NB4 (cell line): Measurements from ENCODE around the gene SLFN11.

ENCODE experiments used
- POLR2A ChIP-seq: IDR thresholded peaks from 2 replicates; pipeline ENCODE4 v1.6.1; 2011; ENCODE audit warnings: mild to moderate bottlenecking; ENCODE audit not compliant: insufficient read length; ENCODE audit errors: extremely low read depth
- TF ChIP-seq, protein P1 (sequence below): IDR thresholded peaks from one replicate; pipeline ENCODE4 v1.5.1; 2012; ENCODE audit warnings: low read depth, low read length
- TF ChIP-seq, protein P2 (sequence below): IDR thresholded peaks from 2 replicates; pipeline ENCODE4 v1.6.1; 2011; ENCODE audit warnings: low read depth, low read length

DNA sequence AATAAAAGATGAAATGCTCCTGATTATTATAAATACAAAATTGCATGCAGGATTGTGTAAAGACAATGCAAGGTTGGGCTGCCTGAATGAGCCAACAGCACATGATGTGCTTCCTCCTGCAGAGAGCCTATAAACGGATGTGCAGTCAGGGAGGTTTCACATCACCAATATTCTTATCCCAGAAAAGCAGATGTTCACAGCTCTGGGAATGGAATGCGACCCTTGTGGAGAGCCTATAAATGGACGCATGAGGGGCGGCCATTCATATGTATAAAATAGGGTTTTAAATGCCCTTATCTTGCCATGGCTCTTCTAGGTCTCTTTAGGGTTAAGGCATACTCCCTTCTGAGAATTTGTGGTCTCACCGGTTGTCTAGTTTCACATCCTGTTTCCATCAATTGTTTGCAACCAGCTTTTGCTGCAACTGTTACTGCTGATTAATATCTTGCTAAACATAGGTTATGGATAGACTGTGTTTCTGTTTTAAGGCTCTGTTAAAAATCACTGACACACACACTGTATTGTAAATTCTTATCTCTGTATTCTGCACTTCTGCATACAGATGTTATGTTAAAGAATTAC is 31.9 kb downstream of the SLFN11 start:
- TF ChIP-seq, protein P1, sequence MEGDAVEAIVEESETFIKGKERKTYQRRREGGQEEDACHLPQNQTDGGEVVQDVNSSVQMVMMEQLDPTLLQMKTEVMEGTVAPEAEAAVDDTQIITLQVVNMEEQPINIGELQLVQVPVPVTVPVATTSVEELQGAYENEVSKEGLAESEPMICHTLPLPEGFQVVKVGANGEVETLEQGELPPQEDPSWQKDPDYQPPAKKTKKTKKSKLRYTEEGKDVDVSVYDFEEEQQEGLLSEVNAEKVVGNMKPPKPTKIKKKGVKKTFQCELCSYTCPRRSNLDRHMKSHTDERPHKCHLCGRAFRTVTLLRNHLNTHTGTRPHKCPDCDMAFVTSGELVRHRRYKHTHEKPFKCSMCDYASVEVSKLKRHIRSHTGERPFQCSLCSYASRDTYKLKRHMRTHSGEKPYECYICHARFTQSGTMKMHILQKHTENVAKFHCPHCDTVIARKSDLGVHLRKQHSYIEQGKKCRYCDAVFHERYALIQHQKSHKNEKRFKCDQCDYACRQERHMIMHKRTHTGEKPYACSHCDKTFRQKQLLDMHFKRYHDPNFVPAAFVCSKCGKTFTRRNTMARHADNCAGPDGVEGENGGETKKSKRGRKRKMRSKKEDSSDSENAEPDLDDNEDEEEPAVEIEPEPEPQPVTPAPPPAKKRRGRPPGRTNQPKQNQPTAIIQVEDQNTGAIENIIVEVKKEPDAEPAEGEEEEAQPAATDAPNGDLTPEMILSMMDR: no peak
- no peak for TF ChIP-seq POLR2A
- TF ChIP-seq, protein P2, sequence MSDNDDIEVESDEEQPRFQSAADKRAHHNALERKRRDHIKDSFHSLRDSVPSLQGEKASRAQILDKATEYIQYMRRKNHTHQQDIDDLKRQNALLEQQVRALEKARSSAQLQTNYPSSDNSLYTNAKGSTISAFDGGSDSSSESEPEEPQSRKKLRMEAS: no peak
